SK-N-SH treated with all-trans-retinoic acid at 6 μM for 48 hours (cell line): Measurements from ENCODE around the gene RER1.

ENCODE experiments used
- ATAC-seq: fragments of 200-7000 bp; cut with Tn5 transposase; 3 replicates; pipeline ENCODE4 v1.9.1; 2020; ENCODE audit warnings: mild to moderate bottlenecking, moderate library complexity
- ARNTL ChIP-seq: fragments of 450-650 bp; formaldehyde crosslinking; IDR thresholded peaks from 2 replicates; pipeline ENCODE4 v1.5.0; 2020; ENCODE audit warnings: low read depth, mild to moderate bottlenecking, moderate library complexity, borderline replicate concordance
- CSDC2 ChIP-seq: fragments of 250-450 bp; sonication (Bioruptor Pico); IDR thresholded peaks from 2 replicates; pipeline ENCODE4 v1.5.0; 2020; ENCODE audit warnings: mild to moderate bottlenecking, moderate library complexity
- CSRNP3 ChIP-seq: fragments of 250-450 bp; sonication (Bioruptor Pico); IDR thresholded peaks from 2 replicates; pipeline ENCODE4 v1.5.1; 2021; ENCODE audit warnings: mild to moderate bottlenecking, moderate library complexity
- ESRRG ChIP-seq: fragments of 250-450 bp; sonication (Bioruptor Pico); IDR thresholded peaks from 2 replicates; pipeline ENCODE4 v1.6.1; 2021; ENCODE audit warnings: mild to moderate bottlenecking
- GLIS3 ChIP-seq: fragments of 250-450 bp; sonication (Bioruptor Pico); IDR thresholded peaks from 2 replicates; pipeline ENCODE4 v1.5.0; 2020; ENCODE audit warnings: mild to moderate bottlenecking, moderate library complexity
- ISL1 ChIP-seq: fragments of 250-450 bp; sonication (Bioruptor Pico); IDR thresholded peaks from 2 replicates; pipeline ENCODE4 v2.1.2; 2022; ENCODE audit warnings: mild to moderate bottlenecking, moderate library complexity
- OSR1 ChIP-seq: fragments of 250-450 bp; sonication (Bioruptor Pico); IDR thresholded peaks from 2 replicates; pipeline ENCODE4 v1.8.0; 2022; ENCODE audit warnings: moderate library complexity, mild to moderate bottlenecking, inconsistent platforms
- RARB ChIP-seq: fragments of 250-450 bp; sonication (Bioruptor Pico); IDR thresholded peaks from 2 replicates; pipeline ENCODE4 v1.8.0; 2021; ENCODE audit warnings: mild to moderate bottlenecking, moderate library complexity
- SNAI2 ChIP-seq: fragments of 250-450 bp; sonication (Bioruptor Pico); IDR thresholded peaks from 2 replicates; pipeline ENCODE4 v1.5.0; 2020; ENCODE audit warnings: mild to moderate bottlenecking, moderate library complexity
- TCF4 ChIP-seq: fragments of 250-450 bp; sonication (Bioruptor Pico); IDR thresholded peaks from 2 replicates; pipeline ENCODE4 v1.8.0; 2021; ENCODE audit warnings: mild to moderate bottlenecking, moderate library complexity, borderline replicate concordance
- TOX ChIP-seq: fragments of 250-450 bp; sonication (Bioruptor Pico); IDR thresholded peaks from 2 replicates; pipeline ENCODE4 v1.8.0; 2021; ENCODE audit warnings: mild to moderate bottlenecking, moderate library complexity, borderline replicate concordance
- ZC3H10 ChIP-seq: fragments of 250-450 bp; sonication (Bioruptor Pico); IDR thresholded peaks from 2 replicates; pipeline ENCODE4 v1.5.1; 2021; ENCODE audit warnings: mild to moderate bottlenecking, moderate library complexity
- ZFP3 ChIP-seq: fragments of 250-450 bp; sonication (Bioruptor Pico); IDR thresholded peaks from 2 replicates; pipeline ENCODE4 v1.5.0; 2020; ENCODE audit warnings: mild to moderate bottlenecking, moderate library complexity
- ZFP30 ChIP-seq: fragments of 450-650 bp; formaldehyde crosslinking; IDR thresholded peaks from 2 replicates; pipeline ENCODE4 v1.5.0; 2022; ENCODE audit warnings: mild to moderate bottlenecking, moderate library complexity
- ZNF565 ChIP-seq: fragments of 450-650 bp; formaldehyde crosslinking; conservative IDR thresholded peaks from 2 replicates; pipeline ENCODE4 v1.5.0; 2020; ENCODE audit warnings: low read depth, mild to moderate bottlenecking, moderate library complexity
- ZNF70 ChIP-seq: fragments of 450-650 bp; formaldehyde crosslinking; IDR thresholded peaks from 2 replicates; pipeline ENCODE4 v1.5.0; 2020; ENCODE audit warnings: mild to moderate bottlenecking, moderate library complexity
- ZNF8 ChIP-seq: fragments of 450-650 bp; formaldehyde crosslinking; IDR thresholded peaks from 2 replicates; pipeline ENCODE4 v1.5.0; 2020; ENCODE audit warnings: mild to moderate bottlenecking, moderate library complexity
- TF ChIP-seq, protein P1 (sequence below): fragments of 250-450 bp; sonication (Bioruptor Pico); IDR thresholded peaks from 2 replicates; pipeline ENCODE4 v1.8.0; 2021; ENCODE audit warnings: low read depth, mild to moderate bottlenecking, moderate library complexity, borderline replicate concordance
- TF ChIP-seq, protein P2 (sequence below): fragments of 250-450 bp; sonication (Bioruptor Pico); IDR thresholded peaks from 2 replicates; pipeline ENCODE4 v1.5.1; 2020; ENCODE audit warnings: low read depth, mild to moderate bottlenecking, moderate library complexity
- TF ChIP-seq, protein P3 (sequence below): fragments of 250-450 bp; sonication (Bioruptor Pico); IDR thresholded peaks from 2 replicates; pipeline ENCODE4 v1.8.0; 2020; ENCODE audit warnings: mild to moderate bottlenecking, moderate library complexity, borderline replicate concordance

The RER1 gene

GRCh38 chr1:2429780-2430591, 38.3 kb downstream of the RER1 start (continued):
- TF ChIP-seq TOX (CRISPR knock-in tag) (no peak), ARNTL (no peak), ZNF8 (CRISPR knock-in tag) (no peak), ZNF565 (CRISPR knock-in tag) (no peak), GLIS3 (CRISPR knock-in tag) (no peak), TCF4 (CRISPR knock-in tag) (no peak), CSRNP3 (CRISPR knock-in tag) (no peak)
- TF ChIP-seq, protein P1, sequence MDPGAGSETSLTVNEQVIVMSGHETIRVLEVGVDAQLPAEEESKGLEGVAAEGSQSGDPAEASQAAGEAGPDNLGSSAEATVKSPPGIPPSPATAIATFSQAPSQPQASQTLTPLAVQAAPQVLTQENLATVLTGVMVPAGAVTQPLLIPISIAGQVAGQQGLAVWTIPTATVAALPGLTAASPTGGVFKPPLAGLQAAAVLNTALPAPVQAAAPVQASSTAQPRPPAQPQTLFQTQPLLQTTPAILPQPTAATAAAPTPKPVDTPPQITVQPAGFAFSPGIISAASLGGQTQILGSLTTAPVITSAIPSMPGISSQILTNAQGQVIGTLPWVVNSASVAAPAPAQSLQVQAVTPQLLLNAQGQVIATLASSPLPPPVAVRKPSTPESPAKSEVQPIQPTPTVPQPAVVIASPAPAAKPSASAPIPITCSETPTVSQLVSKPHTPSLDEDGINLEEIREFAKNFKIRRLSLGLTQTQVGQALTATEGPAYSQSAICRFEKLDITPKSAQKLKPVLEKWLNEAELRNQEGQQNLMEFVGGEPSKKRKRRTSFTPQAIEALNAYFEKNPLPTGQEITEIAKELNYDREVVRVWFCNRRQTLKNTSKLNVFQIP: no peak

DNA sequence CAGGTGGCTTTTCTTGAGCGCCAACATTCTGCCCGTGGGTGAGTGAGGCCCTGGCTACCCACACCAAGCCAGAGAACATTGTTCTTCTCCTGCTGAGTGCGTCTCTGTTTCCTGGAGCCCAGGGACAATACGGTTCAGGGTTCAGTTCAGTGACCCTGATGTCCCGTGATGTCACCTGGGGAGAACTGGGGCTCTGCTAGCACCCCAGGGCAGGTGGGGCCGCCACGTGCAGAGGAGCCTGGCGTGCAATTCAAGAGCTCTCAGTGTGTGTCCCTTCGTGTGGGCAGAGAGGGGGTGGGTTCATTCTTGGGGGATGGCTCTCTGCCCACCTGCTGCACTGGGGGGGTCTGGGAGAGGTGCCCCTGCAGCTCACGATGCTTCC, 38.9 kb downstream of the RER1 start:
- ATAC-seq: no peak
- TF ChIP-seq ARNTL (no peak), ZFP3 (no peak), ZNF8 (CRISPR knock-in tag) (no peak), ZNF70 (no peak), CSRNP3 (CRISPR knock-in tag) (no peak), RARB (CRISPR knock-in tag) (no peak), ESRRG (CRISPR knock-in tag) (no peak), TCF4 (CRISPR knock-in tag) (no peak), ZFP30 (CRISPR knock-in tag) (no peak), ZNF565 (CRISPR knock-in tag) (no peak), ISL1 (CRISPR knock-in tag) (no peak), ZC3H10 (CRISPR knock-in tag) (no peak), TOX (CRISPR knock-in tag) (no peak), SNAI2 (CRISPR knock-in tag) (no peak), OSR1 (no peak), CSDC2 (CRISPR knock-in tag) (no peak), GLIS3 (CRISPR knock-in tag) (no peak)
- TF ChIP-seq, protein P2, sequence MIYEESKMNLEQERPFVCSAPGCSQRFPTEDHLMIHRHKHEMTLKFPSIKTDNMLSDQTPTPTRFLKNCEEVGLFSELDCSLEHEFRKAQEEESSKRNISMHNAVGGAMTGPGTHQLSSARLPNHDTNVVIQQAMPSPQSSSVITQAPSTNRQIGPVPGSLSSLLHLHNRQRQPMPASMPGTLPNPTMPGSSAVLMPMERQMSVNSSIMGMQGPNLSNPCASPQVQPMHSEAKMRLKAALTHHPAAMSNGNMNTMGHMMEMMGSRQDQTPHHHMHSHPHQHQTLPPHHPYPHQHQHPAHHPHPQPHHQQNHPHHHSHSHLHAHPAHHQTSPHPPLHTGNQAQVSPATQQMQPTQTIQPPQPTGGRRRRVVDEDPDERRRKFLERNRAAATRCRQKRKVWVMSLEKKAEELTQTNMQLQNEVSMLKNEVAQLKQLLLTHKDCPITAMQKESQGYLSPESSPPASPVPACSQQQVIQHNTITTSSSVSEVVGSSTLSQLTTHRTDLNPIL: no peak
- TF ChIP-seq, protein P1: no peak
- TF ChIP-seq, protein P3, sequence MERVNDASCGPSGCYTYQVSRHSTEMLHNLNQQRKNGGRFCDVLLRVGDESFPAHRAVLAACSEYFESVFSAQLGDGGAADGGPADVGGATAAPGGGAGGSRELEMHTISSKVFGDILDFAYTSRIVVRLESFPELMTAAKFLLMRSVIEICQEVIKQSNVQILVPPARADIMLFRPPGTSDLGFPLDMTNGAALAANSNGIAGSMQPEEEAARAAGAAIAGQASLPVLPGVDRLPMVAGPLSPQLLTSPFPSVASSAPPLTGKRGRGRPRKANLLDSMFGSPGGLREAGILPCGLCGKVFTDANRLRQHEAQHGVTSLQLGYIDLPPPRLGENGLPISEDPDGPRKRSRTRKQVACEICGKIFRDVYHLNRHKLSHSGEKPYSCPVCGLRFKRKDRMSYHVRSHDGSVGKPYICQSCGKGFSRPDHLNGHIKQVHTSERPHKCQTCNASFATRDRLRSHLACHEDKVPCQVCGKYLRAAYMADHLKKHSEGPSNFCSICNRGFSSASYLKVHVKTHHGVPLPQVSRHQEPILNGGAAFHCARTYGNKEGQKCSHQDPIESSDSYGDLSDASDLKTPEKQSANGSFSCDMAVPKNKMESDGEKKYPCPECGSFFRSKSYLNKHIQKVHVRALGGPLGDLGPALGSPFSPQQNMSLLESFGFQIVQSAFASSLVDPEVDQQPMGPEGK (CRISPR knock-in tag): no peak

- no peak for ATAC-seq
- TF ChIP-seq ZNF70 (no peak), TCF4 (CRISPR knock-in tag) (no peak), CSRNP3 (CRISPR knock-in tag) (no peak), ESRRG (CRISPR knock-in tag) (no peak)
- TF ChIP-seq, protein P1: no peak
- TF ChIP-seq, protein P3 (CRISPR knock-in tag): no peak
- TF ChIP-seq, protein P2: no peak
Observed at GRCh38 chr1:2431103-2431502, 39.5 kb downstream of the RER1 start.
